Fibroblast of lung (primary cell): ENCODE measurements around the gene MPC2. TPM values are rescaled to one million over a fixed set of nuclear protein-coding genes. Genes with fewer than 3 reads are reported as not detected.

Experiments
- DNase-seq, 2 donors: peaks; one replicate each; pipeline versions ENCODE4 v3.0.0 to v3.0.0-alpha.2; 2010; ENCODE audit warnings: low read depth in 2 of 2
- H2AFZ ChIP-seq: 2 replicates; pipeline ENCODE4 v1.5.1; 2012; ENCODE audit warnings: low read length, control low read depth, inconsistent platforms
- H3K27ac ChIP-seq: 2 replicates; pipeline ENCODE4 v1.5.1; 2011; ENCODE audit warnings: low read length, control low read depth; ENCODE audit not compliant: insufficient read depth
- H3K27me3 ChIP-seq: 2 replicates; pipeline ENCODE4 v1.5.1; 2011; ENCODE audit warnings: mild to moderate bottlenecking, low read length; ENCODE audit not compliant: control insufficient read depth, insufficient read depth
- H3K36me3 ChIP-seq: 2 replicates; pipeline ENCODE4 v1.5.1; 2011; ENCODE audit warnings: low read length; ENCODE audit not compliant: control insufficient read depth, insufficient read depth
- H3K4me1 ChIP-seq: 2 replicates; pipeline ENCODE4 v1.5.1; 2011; ENCODE audit warnings: low read length; ENCODE audit not compliant: control insufficient read depth, insufficient read depth; ENCODE audit errors: extremely low read depth
- H3K4me2 ChIP-seq: 2 replicates; pipeline ENCODE4 v1.5.1; 2011; ENCODE audit warnings: low read length, control low read depth; ENCODE audit not compliant: insufficient read depth; ENCODE audit errors: extremely low read depth
- H3K4me3 ChIP-seq, 4 experiments: fragments of 200-600 bp in 1 of 4; sonication (generic) in 1 of 4; replicated peaks in 1 of 4; 2 replicates each; pipeline ENCODE4 v1.5.1; 2011 to 2016; ENCODE audit warnings: low read length in 4 of 4, low read depth in 3 of 4, mild to moderate bottlenecking in 3 of 4, control low read depth in 2 of 4, inconsistent platforms in 1 of 4, mixed read lengths in 1 of 4; ENCODE audit not compliant: insufficient read depth in 1 of 4; ENCODE audit errors: control extremely low read depth in 1 of 4
- H3K79me2 ChIP-seq: 2 replicates; pipeline ENCODE4 v1.5.1; 2012; ENCODE audit warnings: mild to moderate bottlenecking, low read length, inconsistent platforms; ENCODE audit not compliant: control insufficient read depth, insufficient read depth
- H3K9ac ChIP-seq: 2 replicates; pipeline ENCODE4 v1.5.1; 2011; ENCODE audit warnings: mild to moderate bottlenecking, low read length, control low read depth; ENCODE audit not compliant: insufficient read depth
- H3K9me3 ChIP-seq: 2 replicates; pipeline ENCODE4 v1.5.1; 2012; ENCODE audit warnings: low read depth, low read length; ENCODE audit not compliant: control insufficient read depth, insufficient read depth
- H4K20me1 ChIP-seq: 2 replicates; pipeline ENCODE4 v1.5.1; 2011; ENCODE audit warnings: low read length; ENCODE audit not compliant: control insufficient read depth, insufficient read depth; ENCODE audit errors: extremely low read depth
- EZH2 ChIP-seq: IDR thresholded peaks from 2 replicates; pipeline ENCODE4 v1.5.1; 2012; ENCODE audit warnings: low read length, control low read depth, mild to moderate bottlenecking; ENCODE audit errors: missing control alignments
- polyA plus RNA-seq, 2 donors: library from polyadenylated mRNA; depleted of rRNA in 1 of 2; stranded (reverse) in 1 of 2; unstranded in 1 of 2; fragments of >200 nt; gene quantifications; 2 replicates each; pipeline ENCODE4 v1.2.1, GENCODE V29; 2011 to 2012; ENCODE audit warnings: missing spikeins in 1 of 2
- total RNA-seq: library from RNA; depleted of rRNA; stranded (reverse); fragments of >200 nt; gene quantifications from 2 replicates; pipeline ENCODE4 v1.2.1, GENCODE V29; 2014
- TF ChIP-seq, protein P1 (sequence below), 2 donors: IDR thresholded peaks in 1 of 2; conservative IDR thresholded peaks in 1 of 2; 1 replicate in 1 of 2; 2 replicates in 1 of 2; pipeline ENCODE4 v1.5.1; 2011 to 2012; ENCODE audit warnings: low read length in 2 of 2, control low read depth in 1 of 2, inconsistent platforms in 1 of 2, low read depth in 1 of 2, mild to moderate bottlenecking in 1 of 2

Gene MPC2
- total and polyA plus RNA-seq, 2 donors (not counting 1 experiment from before 2014, with no cell fraction given): 35.2 to 58.7 TPM

- Histone ChIP-seq H3K27ac (no peak overlapping the region), H3K4me3 (no peak overlapping the region), H3K9me3 (no peaks in the 10 kb centered on the region), H3K27me3 (no peaks in the 10 kb centered on the region), H4K20me1 (no peaks in the 10 kb centered on the region), H2AFZ (no peak overlapping the region), H3K4me1 (no peaks in the 10 kb centered on the region), H3K79me2 (no peaks in the 10 kb centered on the region), H3K36me3 (no peaks in the 10 kb centered on the region), H3K4me2 (no peak overlapping the region), H3K9ac (no peak overlapping the region)
- DNase-seq: no peak
- TF ChIP-seq, protein P1, sequence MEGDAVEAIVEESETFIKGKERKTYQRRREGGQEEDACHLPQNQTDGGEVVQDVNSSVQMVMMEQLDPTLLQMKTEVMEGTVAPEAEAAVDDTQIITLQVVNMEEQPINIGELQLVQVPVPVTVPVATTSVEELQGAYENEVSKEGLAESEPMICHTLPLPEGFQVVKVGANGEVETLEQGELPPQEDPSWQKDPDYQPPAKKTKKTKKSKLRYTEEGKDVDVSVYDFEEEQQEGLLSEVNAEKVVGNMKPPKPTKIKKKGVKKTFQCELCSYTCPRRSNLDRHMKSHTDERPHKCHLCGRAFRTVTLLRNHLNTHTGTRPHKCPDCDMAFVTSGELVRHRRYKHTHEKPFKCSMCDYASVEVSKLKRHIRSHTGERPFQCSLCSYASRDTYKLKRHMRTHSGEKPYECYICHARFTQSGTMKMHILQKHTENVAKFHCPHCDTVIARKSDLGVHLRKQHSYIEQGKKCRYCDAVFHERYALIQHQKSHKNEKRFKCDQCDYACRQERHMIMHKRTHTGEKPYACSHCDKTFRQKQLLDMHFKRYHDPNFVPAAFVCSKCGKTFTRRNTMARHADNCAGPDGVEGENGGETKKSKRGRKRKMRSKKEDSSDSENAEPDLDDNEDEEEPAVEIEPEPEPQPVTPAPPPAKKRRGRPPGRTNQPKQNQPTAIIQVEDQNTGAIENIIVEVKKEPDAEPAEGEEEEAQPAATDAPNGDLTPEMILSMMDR (conservative IDR thresholded peaks at IDR 0.05 in 1 of 2, IDR thresholded peaks at IDR 0.05 in 1 of 2; ENCODE audit: low read depth in 1 of 2, low read length in 2 of 2): no peak
- no peak for TF ChIP-seq EZH2
These were observed 21.3 kb downstream of the MPC2 start for GRCh38 chr1:167915569-167915968.

GRCh38 chr1:167913895-167914496 is 22.9 kb downstream of the MPC2 start, which contains the start of gene ADCY10:
Gene ADCY10, minus strand, starts transcription at chr1:167914134. Its CDS starts 8,994 bp downstream, at chr1:167905140.
- no peak within 1 kb of the TSS for H2AFZ ChIP-seq
- H3K9ac ChIP-seq: no peak within 1 kb of the TSS
- no peak for TF ChIP-seq EZH2
- TF ChIP-seq, protein P1 (conservative IDR thresholded peaks at IDR 0.05 in 1 of 2, IDR thresholded peaks at IDR 0.05 in 1 of 2; ENCODE audit: low read depth in 1 of 2, low read length in 2 of 2): no peak
- H3K9me3 ChIP-seq: no peaks in the 10 kb centered on the region
- DNase-seq: no peak
- no peaks in the 10 kb centered on the region for H3K36me3 ChIP-seq
- H3K27ac ChIP-seq: no peak within 1 kb of the TSS
- H3K4me1 ChIP-seq: no peaks in the 10 kb centered on the region
- H3K4me2 ChIP-seq: no peak within 1 kb of the TSS
- no peaks in the 10 kb centered on the region for H3K79me2 ChIP-seq
- H4K20me1 ChIP-seq: no peaks in the 10 kb centered on the region
- no peaks in the 10 kb centered on the region for H3K27me3 ChIP-seq
- no peak within 1 kb of the TSS for H3K4me3 ChIP-seq

DNA sequence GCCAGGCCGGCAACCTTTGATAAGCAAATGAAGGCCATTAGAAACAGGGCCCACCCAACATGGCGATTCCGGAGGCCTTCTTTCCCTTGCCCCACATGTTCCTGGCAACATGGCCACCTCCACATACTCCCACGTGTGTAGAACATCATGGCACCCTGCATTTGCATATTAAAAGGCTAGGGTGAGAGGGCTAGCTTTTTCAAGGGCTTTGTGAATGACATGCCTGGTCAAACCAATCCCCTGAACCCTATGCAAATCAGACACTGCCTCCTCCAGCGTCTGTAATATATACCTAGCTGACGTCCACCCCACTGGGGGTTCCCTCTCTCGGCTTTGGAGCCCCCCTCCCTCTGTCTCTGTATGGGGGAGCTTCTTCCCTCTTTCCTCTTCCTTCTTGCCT is 24.6 kb downstream of the MPC2 start:
- H3K9me3 ChIP-seq: no peaks in the 10 kb centered on the region
- H4K20me1 ChIP-seq: no peaks in the 10 kb centered on the region
- no peaks in the 10 kb centered on the region for H3K79me2 ChIP-seq
- H3K9ac ChIP-seq: no peak overlapping the region
- no peak overlapping the region for H3K4me3 ChIP-seq
- TF ChIP-seq, protein P1 (conservative IDR thresholded peaks at IDR 0.05 in 1 of 2, IDR thresholded peaks at IDR 0.05 in 1 of 2; ENCODE audit: low read depth in 1 of 2, low read length in 2 of 2): no peak
- no peak for TF ChIP-seq EZH2
- H2AFZ ChIP-seq: no peak overlapping the region
- no peak for DNase-seq
- H3K4me1 ChIP-seq: no peaks in the 10 kb centered on the region
- H3K36me3 ChIP-seq: no peaks in the 10 kb centered on the region
- H3K27ac ChIP-seq: no peak overlapping the region
- no peak overlapping the region for H3K4me2 ChIP-seq
- H3K27me3 ChIP-seq: no peaks in the 10 kb centered on the region
